HG02798 (cell line): ENCODE data around the gene AFAP1.
A peak's percentile ranks its signal among the peaks of the same experiment; 100 is the strongest.

Experiments used
- ATAC-seq: cut with Tn5 transposase; IDR thresholded peaks from one replicate; pipeline ENCODE4 v1.9.1; 2021; ENCODE audit warnings: mild to moderate bottlenecking; ENCODE audit not compliant: unreplicated experiment, poor library complexity

Gene AFAP1

GRCh38 chr4:7968262-7968896, 28.7 kb upstream of the AFAP1 start:
- no peak for ATAC-seq

GRCh38 chr4:7967501-7968261, 28.0 kb upstream of the AFAP1 start:
- ATAC-seq = peak; percentile 35

- no peak for ATAC-seq
These were observed 27.4 kb upstream of the AFAP1 start for GRCh38 chr4:7967063-7967440.

- ATAC-seq = no peak
These were observed 26.8 kb upstream of the AFAP1 start for GRCh38 chr4:7966281-7967062.

- ATAC-seq = no peak
These were observed 25.4 kb upstream of the AFAP1 start for GRCh38 chr4:7964890-7965662.

- ATAC-seq = no peak
These were observed 24.8 kb upstream of the AFAP1 start for GRCh38 chr4:7964459-7964858.

GRCh38 chr4:7963691-7964090, 24.0 kb upstream of the AFAP1 start:
- no peak for ATAC-seq

GRCh38 chr4:7962609-7963508, 23.2 kb upstream of the AFAP1 start:
- no peak for ATAC-seq

GRCh38 chr4:7960790-7961655, 21.4 kb upstream of the AFAP1 start:
- peak; percentile 53 for ATAC-seq

- ATAC-seq = no peak
These were observed 20.5 kb upstream of the AFAP1 start for GRCh38 chr4:7960017-7960789.

GRCh38 chr4:7959078-7959477, 19.4 kb upstream of the AFAP1 start:
- no peak for ATAC-seq

GRCh38 chr4:7956934-7957656, 17.4 kb upstream of the AFAP1 start:
- ATAC-seq = no peak

- no peak for ATAC-seq
These were observed 16.7 kb upstream of the AFAP1 start for GRCh38 chr4:7956270-7956808.

GRCh38 chr4:7955393-7955792, 15.7 kb upstream of the AFAP1 start:
- ATAC-seq = no peak

- ATAC-seq = no peak
These were observed 13.0 kb upstream of the AFAP1 start for GRCh38 chr4:7952615-7953014.

GRCh38 chr4:7950301-7951092, 10.8 kb upstream of the AFAP1 start:
- ATAC-seq = no peak
